Activated naive CD4-positive, alpha-beta T cell treated with anti-CD3 and anti-CD28 coated beads, Interleukin-2, amount 50 U/mL, for 72 hours (primary cell): ENCODE measurements around the gene EBP. TPM values are rescaled to one million over a fixed set of nuclear protein-coding genes. Genes with fewer than 3 reads are reported as not detected.
"Not testable (repeated sequence)": the region's sequence is repeated elsewhere in the genome, so short reads cannot be mapped to it uniquely, and the experiment has no call there.

Experiments
- ATAC-seq, 2 donors: fragments of 150-1000 bp; cut with Tn5 transposase; 2 replicates each; pipeline ENCODE4 v1.10.0; 2021; ENCODE audit warnings: mild to moderate bottlenecking in 2 of 2, moderate library complexity in 2 of 2
- DNase-seq, 2 donors: peaks; one replicate each; pipeline ENCODE4 v3.0.0; 2021 to 2022; ENCODE audit warnings: low spot score in 2 of 2
- H3K27ac Mint-ChIP-seq, 2 donors: one replicate each; pipeline ENCODE4 v1.8.0; 2022; ENCODE audit warnings: mild to moderate bottlenecking in 2 of 2, mixed read lengths in 2 of 2
- H3K36me3 Mint-ChIP-seq, 2 donors: one replicate each; pipeline ENCODE4 v1.8.0; 2022; ENCODE audit warnings: mixed read lengths in 2 of 2
- H3K9me3 Mint-ChIP-seq, 2 donors: one replicate each; pipeline ENCODE4 v1.8.0; 2022; ENCODE audit warnings: mixed read lengths in 2 of 2
- total RNA-seq, 2 donors: library from RNA; stranded (reverse); gene quantifications; one replicate each; pipeline ENCODE4 v1.2.3, GENCODE V29; 2022

The EBP gene
- total RNA-seq, 2 donors from 2014 or later = 107 to 176 TPM

GRCh38 chrX:48513670-48514069 is 7.9 kb upstream of the EBP start:
- ATAC-seq (no peak), DNase-seq (no peak)
- H3K9me3 Mint-ChIP-seq = no peaks in the 10 kb centered on the region
- H3K27ac Mint-ChIP-seq = no peak overlapping the region
- H3K36me3 Mint-ChIP-seq = no peaks in the 10 kb centered on the region

- DNase-seq (no peak), ATAC-seq (no peak)
- no peaks in the 10 kb centered on the region for H3K36me3 Mint-ChIP-seq
- H3K9me3 Mint-ChIP-seq = no peaks in the 10 kb centered on the region
- H3K27ac Mint-ChIP-seq = no peak overlapping the region
These were observed 7.3 kb upstream of the EBP start for GRCh38 chrX:48514126-48514806.

GRCh38 chrX:48514868-48515460 is 6.6 kb upstream of the EBP start:
- Mint-ChIP-seq H3K36me3 (no peaks in the 10 kb centered on the region), H3K27ac (peak overlapping the region in 1 of 2 donors; percentile 73), H3K9me3 (no peaks in the 10 kb centered on the region)
- ATAC-seq = no peak
- no peak for DNase-seq

GRCh38 chrX:48515842-48516241 is 5.8 kb upstream of the EBP start:
- DNase-seq (no peak), ATAC-seq (no peak)
- Mint-ChIP-seq H3K9me3 (peaks cover 0 to 3% of the 10 kb centered on the region in 2 donors), H3K27ac (no peak overlapping the region), H3K36me3 (peaks cover 0 to 3% of the 10 kb centered on the region in 2 donors)

GRCh38 chrX:48516285-48516684 is 5.3 kb upstream of the EBP start:
- H3K27ac Mint-ChIP-seq = peak overlapping the region in 1 of 2 donors; percentile 65
- H3K36me3 Mint-ChIP-seq = peaks cover 0 to 5% of the 10 kb centered on the region in 2 donors
- H3K9me3 Mint-ChIP-seq = peaks cover 0 to 3% of the 10 kb centered on the region in 2 donors
- ATAC-seq = no peak
- no peak for DNase-seq

- peak overlapping the region in 1 of 2 donors; percentile 65 for H3K27ac Mint-ChIP-seq
- H3K36me3 Mint-ChIP-seq = peaks cover 0 to 5% of the 10 kb centered on the region in 2 donors
- peaks cover 0 to 3% of the 10 kb centered on the region in 2 donors for H3K9me3 Mint-ChIP-seq
- DNase-seq = no peak
- ATAC-seq = no peak
These were observed 4.6 kb upstream of the EBP start for GRCh38 chrX:48516987-48517386.

- DNase-seq, ATAC-seq, H3K9me3 Mint-ChIP-seq, H3K36me3 Mint-ChIP-seq: not testable (repeated sequence)
- H3K27ac Mint-ChIP-seq = peak overlapping the region in 1 of 2 donors; percentile 76
These were observed 2.1 kb upstream of the EBP start for GRCh38 chrX:48519481-48519880.

- Mint-ChIP-seq H3K36me3 (peaks cover 5 to 6% of the 10 kb centered on the region in 2 donors), H3K27ac (peak overlapping the region; percentile 95 to 97), H3K9me3 (peaks cover 0 to 3% of the 10 kb centered on the region in 2 donors)
- no peak for DNase-seq
- no peak for ATAC-seq
These were observed 1.2 kb upstream of the EBP start for GRCh38 chrX:48520455-48520854.

- peak in 1 of 2 donors; percentile 7 for DNase-seq
- peak; percentile 4 to 8 for ATAC-seq
- peaks cover 5 to 6% of the 10 kb centered on the region in 2 donors for H3K36me3 Mint-ChIP-seq
- peak overlapping the region; percentile 95 to 97 for H3K27ac Mint-ChIP-seq
- H3K9me3 Mint-ChIP-seq = peaks cover 0 to 3% of the 10 kb centered on the region in 2 donors
These were observed 644 bp upstream of the EBP start for GRCh38 chrX:48520976-48521352.

GRCh38 chrX:48522291-48522690 is 683 bp downstream of the EBP start:
- peaks cover 0 to 3% of the 10 kb centered on the region in 2 donors for H3K9me3 Mint-ChIP-seq
- H3K36me3 Mint-ChIP-seq = peaks cover 10 to 13% of the 10 kb centered on the region in 2 donors
- DNase-seq = no peak
- peak overlapping the region; percentile 88 to 97 for H3K27ac Mint-ChIP-seq
- ATAC-seq = no peak

GRCh38 chrX:48523682-48524081 is 2.1 kb downstream of the EBP start:
- ATAC-seq (no peak), DNase-seq (no peak)
- Mint-ChIP-seq H3K9me3 (peaks cover 0 to 3% of the 10 kb centered on the region in 2 donors), H3K27ac (no peak overlapping the region), H3K36me3 (peaks cover 10 to 19% of the 10 kb centered on the region in 2 donors)

GRCh38 chrX:48525853-48526252 is 4.2 kb downstream of the EBP start:
- DNase-seq, ATAC-seq, H3K9me3 Mint-ChIP-seq, H3K27ac Mint-ChIP-seq: not testable (repeated sequence)
- H3K36me3 Mint-ChIP-seq = peaks cover 7 to 21% of the 10 kb centered on the region in 2 donors

GRCh38 chrX:48530736-48531135 is 9.1 kb downstream of the EBP start:
- DNase-seq (no peak), ATAC-seq (no peak)
- H3K27ac Mint-ChIP-seq = no peak overlapping the region
- no peaks in the 10 kb centered on the region for H3K9me3 Mint-ChIP-seq
- peaks cover 6 to 24% of the 10 kb centered on the region in 2 donors for H3K36me3 Mint-ChIP-seq

- ATAC-seq (peak in 1 of 2 donors; percentile 72), DNase-seq (no peak)
- H3K9me3 Mint-ChIP-seq = no peaks in the 10 kb centered on the region
- peak overlapping the region; percentile 45 to 68 for H3K27ac Mint-ChIP-seq
- H3K36me3 Mint-ChIP-seq = peaks cover 4 to 21% of the 10 kb centered on the region in 2 donors
These were observed 9.9 kb downstream of the EBP start for GRCh38 chrX:48531358-48531959.

GRCh38 chrX:48532161-48532560 is 10.6 kb downstream of the EBP start:
- peaks cover 0 to 17% of the 10 kb centered on the region in 2 donors for H3K36me3 Mint-ChIP-seq
- peak overlapping the region in 1 of 2 donors; percentile 68 for H3K27ac Mint-ChIP-seq
- ATAC-seq (no peak), DNase-seq (no peak)
- H3K9me3 Mint-ChIP-seq = no peaks in the 10 kb centered on the region

- DNase-seq (no peak), ATAC-seq (peak; percentile 30 to 54)
- peaks cover 0 to 15% of the 10 kb centered on the region in 2 donors for H3K36me3 Mint-ChIP-seq
These were observed 11.6 kb downstream of the EBP start for GRCh38 chrX:48533165-48533564.

GRCh38 chrX:48538641-48539344 is 17.2 kb downstream of the EBP start:
- Mint-ChIP-seq H3K9me3 (no peaks in the 10 kb centered on the region), H3K36me3 (peaks cover 8% of the 10 kb centered on the region in 2 donors), H3K27ac (peak overlapping the region; percentile 72 to 91)
- no peak for ATAC-seq
- DNase-seq = no peak

More at GRCh38 chrX:48533165-48533564, 11.6 kb downstream of the EBP start:
- no peak overlapping the region for H3K27ac Mint-ChIP-seq
- H3K9me3 Mint-ChIP-seq = no peaks in the 10 kb centered on the region
